ENCODE results near the gene SPATA16.

The SPATA16 gene

GRCh38 chr3:173004681-173005080, 136.4 kb downstream of the SPATA16 start:
- no peak for TF ChIP-seq CTCF (IDR thresholded peaks at IDR 0.05)
- no peaks in the 10 kb centered on the region for H3K4me1 ChIP-seq

DNA sequence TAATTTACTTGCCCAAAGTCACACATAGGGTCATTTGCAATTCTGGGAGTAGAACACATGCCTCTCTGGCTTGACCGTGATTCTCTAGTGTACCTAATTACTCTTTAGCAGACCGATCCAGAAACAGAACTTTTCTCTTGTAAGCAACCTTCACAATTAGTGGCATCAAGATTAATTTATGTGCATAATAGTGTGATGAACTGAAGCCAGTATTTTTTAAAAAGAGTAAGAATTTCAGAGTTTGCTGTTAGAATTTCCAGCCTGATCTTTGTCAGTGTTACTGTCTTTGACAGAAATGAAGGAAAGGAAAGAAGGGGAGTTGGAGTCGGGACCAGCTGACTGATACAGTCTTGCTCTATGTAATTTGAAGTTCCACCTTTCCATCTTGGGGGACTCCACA, 137.1 kb downstream of the SPATA16 start:
- TF ChIP-seq CTCF (IDR thresholded peaks at IDR 0.05): no peak
- H3K79me2 ChIP-seq: no peaks in the 10 kb centered on the region
- H2AFZ ChIP-seq: no peak overlapping the region
- H3K9me3 ChIP-seq (ENCODE audit: control insufficient read depth, low read length): no peaks in the 10 kb centered on the region
- no peaks in the 10 kb centered on the region for H3K36me3 ChIP-seq (ENCODE audit: control insufficient read depth, insufficient read depth, low read length)
- H3K4me3 ChIP-seq (ENCODE audit: low read depth, low read length): no peak overlapping the region
- H3K4me1 ChIP-seq: no peaks in the 10 kb centered on the region
- H3K9ac ChIP-seq: no peak overlapping the region
- no peak overlapping the region for H3K4me2 ChIP-seq (ENCODE audit: low read length)
- H3K27ac ChIP-seq: no peak overlapping the region
- H3K27me3 ChIP-seq (ENCODE audit: control insufficient read depth, insufficient read depth, low read length): no peaks in the 10 kb centered on the region

More at GRCh38 chr3:173004681-173005080, 136.4 kb downstream of the SPATA16 start:
- Histone ChIP-seq H3K27me3 (ENCODE audit: control insufficient read depth, insufficient read depth, low read length) (no peaks in the 10 kb centered on the region), H3K9ac (no peak overlapping the region), H2AFZ (no peak overlapping the region), H3K9me3 (ENCODE audit: control insufficient read depth, low read length) (no peaks in the 10 kb centered on the region), H3K79me2 (no peaks in the 10 kb centered on the region), H3K4me3 (ENCODE audit: low read depth, low read length) (no peak overlapping the region), H3K4me2 (ENCODE audit: low read length) (no peak overlapping the region), H3K36me3 (ENCODE audit: control insufficient read depth, insufficient read depth, low read length) (no peaks in the 10 kb centered on the region), H3K27ac (no peak overlapping the region)

- Histone ChIP-seq H2AFZ (no peak overlapping the region), H3K27ac (no peak overlapping the region), H3K9me3 (ENCODE audit: control insufficient read depth, low read length) (no peaks in the 10 kb centered on the region), H3K9ac (no peak overlapping the region), H3K27me3 (ENCODE audit: control insufficient read depth, insufficient read depth, low read length) (no peaks in the 10 kb centered on the region), H3K4me3 (ENCODE audit: low read depth, low read length) (no peak overlapping the region), H3K79me2 (no peaks in the 10 kb centered on the region), H3K4me2 (ENCODE audit: low read length) (no peak overlapping the region), H3K4me1 (no peaks in the 10 kb centered on the region), H3K36me3 (ENCODE audit: control insufficient read depth, insufficient read depth, low read length) (no peaks in the 10 kb centered on the region)
- no peak for TF ChIP-seq CTCF (IDR thresholded peaks at IDR 0.05)
These were observed 137.6 kb downstream of the SPATA16 start for GRCh38 chr3:173003471-173003870.

GRCh38 chr3:173001622-173002021, 139.4 kb downstream of the SPATA16 start:
- Histone ChIP-seq H2AFZ (no peak overlapping the region), H3K27ac (no peak overlapping the region), H3K4me1 (no peaks in the 10 kb centered on the region), H3K4me2 (ENCODE audit: low read length) (no peak overlapping the region), H3K27me3 (ENCODE audit: control insufficient read depth, insufficient read depth, low read length) (no peaks in the 10 kb centered on the region), H3K36me3 (ENCODE audit: control insufficient read depth, insufficient read depth, low read length) (no peaks in the 10 kb centered on the region), H3K4me3 (ENCODE audit: low read depth, low read length) (no peak overlapping the region), H3K9ac (no peak overlapping the region), H3K79me2 (no peaks in the 10 kb centered on the region), H3K9me3 (ENCODE audit: control insufficient read depth, low read length) (no peaks in the 10 kb centered on the region)
- TF ChIP-seq CTCF (IDR thresholded peaks at IDR 0.05): no peak

DNA sequence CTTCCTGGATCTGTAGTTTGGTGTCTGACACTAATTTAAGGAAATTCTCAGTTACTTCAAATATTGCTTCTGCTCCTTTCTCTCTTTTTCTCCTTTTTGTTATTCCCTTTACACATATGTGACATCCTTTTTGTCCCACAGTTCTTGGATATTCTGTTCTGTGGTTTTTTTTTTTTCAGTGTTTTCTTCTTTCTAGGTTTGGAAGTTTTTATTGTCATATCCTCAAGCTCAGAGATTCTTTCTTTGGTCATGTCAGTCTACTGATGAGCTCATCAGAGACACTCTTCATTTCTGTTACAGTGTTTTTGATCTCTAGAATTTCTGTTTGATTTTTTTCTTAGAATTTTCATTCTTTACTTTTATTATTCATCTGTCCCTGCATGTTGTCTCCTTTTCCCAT, 140.5 kb downstream of the SPATA16 start:
- no peaks in the 10 kb centered on the region for H3K4me1 ChIP-seq
- TF ChIP-seq CTCF (IDR thresholded peaks at IDR 0.05): no peak
- H3K79me2 ChIP-seq: no peaks in the 10 kb centered on the region
- H3K4me2 ChIP-seq (ENCODE audit: low read length): no peak overlapping the region
- no peak overlapping the region for H2AFZ ChIP-seq
- no peak overlapping the region for H3K4me3 ChIP-seq (ENCODE audit: low read depth, low read length)
- no peak overlapping the region for H3K27ac ChIP-seq
- no peaks in the 10 kb centered on the region for H3K9me3 ChIP-seq (ENCODE audit: control insufficient read depth, low read length)
- H3K9ac ChIP-seq: no peak overlapping the region
- no peaks in the 10 kb centered on the region for H3K27me3 ChIP-seq (ENCODE audit: control insufficient read depth, insufficient read depth, low read length)
- no peaks in the 10 kb centered on the region for H3K36me3 ChIP-seq (ENCODE audit: control insufficient read depth, insufficient read depth, low read length)
